Measurements from ENCODE around the gene RAB28. TPM values are rescaled to one million over a fixed set of nuclear protein-coding genes. Genes with fewer than 3 reads are reported as not detected.

The RAB28 gene
- total and polyA plus RNA-seq, 2 of the 8 experiments (the other 6 are each of a cell fraction or from before 2014, with no cell fraction given) = 16.0 to 18.7 TPM

GRCh38 chr4:13365195-13365594, 118.9 kb downstream of the RAB28 start:
- H3K9me3 ChIP-seq (ENCODE audit: insufficient read depth in 2 of 2, low read depth in 1 of 2, low read length in 1 of 2) = no peaks in the 10 kb centered on the region
- H4K20me1 ChIP-seq (replicated peaks in 1 of 2; ENCODE audit: control insufficient read depth in 1 of 2, insufficient read depth in 2 of 2, low read length in 2 of 2) = no peaks in the 10 kb centered on the region
- H4K91ac ChIP-seq (replicated peaks; ENCODE audit: insufficient read length, low read length) = no peak overlapping the region
- no peaks in the 10 kb centered on the region for H3K79me2 ChIP-seq (ENCODE audit: control insufficient read depth in 1 of 2, insufficient read depth in 2 of 2, low read length in 2 of 2)
- no peak overlapping the region for H2AK5ac ChIP-seq (ENCODE audit: low read depth, low read length)
- no peak overlapping the region for H2BK120ac ChIP-seq (replicated peaks; ENCODE audit: low read depth, low read length)
- DNase-seq (ENCODE audit: low read depth in 1 of 2, low spot score in 2 of 2) = no peak
- 87% methylated on average over 3 of the region's 3 CpGs; no CpG with 5 or more reads in 1 of the 2 experiments for WGBS, 2 experiments (ENCODE audit: extremely low coverage in 1 of 2, insufficient coverage in 1 of 2, insufficient read length in 1 of 2, insufficient replicate concordance in 2 of 2, low coverage in 1 of 2, low lambda C conversion rate in 2 of 2, missing lambda C conversion rate in 1 of 2)
- no peak overlapping the region for H3K4me2 ChIP-seq (ENCODE audit: insufficient read depth in 1 of 2, low read depth in 2 of 2, low read length in 2 of 2)
- H3K18ac ChIP-seq (ENCODE audit: extremely low read depth, low read length) = no peak overlapping the region
- CTCF ChIA-PET (ENCODE audit: partially characterized antibody) = no interaction called here
- H2AFZ ChIP-seq (ENCODE audit: low read length) = no peak overlapping the region
- FAIRE-seq = no peak
- H3K23me2 ChIP-seq (ENCODE audit: low read depth, low read length) = no peaks in the 10 kb centered on the region
- H4K8ac ChIP-seq (ENCODE audit: extremely low read depth, insufficient read depth, low read length) = no peak overlapping the region
- no peak overlapping the region for H2BK12ac ChIP-seq (ENCODE audit: low read depth, low read length)
- no peaks in the 10 kb centered on the region for H3K4me1 ChIP-seq (replicated peaks in 1 of 4; ENCODE audit: control insufficient read depth in 3 of 4, insufficient read depth in 4 of 4, low read length in 3 of 4)
- H3K79me1 ChIP-seq (ENCODE audit: low read depth, low read length) = no peaks in the 10 kb centered on the region
- no peak overlapping the region for H2BK20ac ChIP-seq (ENCODE audit: low read length)
- H3K4ac ChIP-seq (replicated peaks; ENCODE audit: insufficient read length, low read depth, low read length) = no peak overlapping the region
- no peaks in the 10 kb centered on the region for H3K36me3 ChIP-seq (ENCODE audit: control insufficient read depth in 2 of 4, insufficient read depth in 4 of 4, low read length in 3 of 4)
- H2BK15ac ChIP-seq (ENCODE audit: low read length) = no peak overlapping the region
- H3K27ac ChIP-seq (ENCODE audit: low read depth, low read length) = no peak overlapping the region
- H3K14ac ChIP-seq (ENCODE audit: insufficient read length) = no peak overlapping the region
- H2BK5ac ChIP-seq (ENCODE audit: low read depth, low read length) = no peak overlapping the region
- no peak overlapping the region for H3K4me3 ChIP-seq (ENCODE audit: extremely low read depth in 1 of 4, insufficient read depth in 2 of 4, low read depth in 3 of 4, low read length in 4 of 4)
- no peak overlapping the region for H3K9ac ChIP-seq (replicated peaks in 1 of 4; ENCODE audit: extremely low read depth in 1 of 4, low read depth in 3 of 4, low read length in 3 of 4)
- H3K23ac ChIP-seq (ENCODE audit: insufficient read length) = no peak overlapping the region
- H4K5ac ChIP-seq (ENCODE audit: insufficient read length, low read depth, low read length) = no peak overlapping the region
- H3K27me3 ChIP-seq (replicated peaks in 1 of 4; ENCODE audit: control insufficient read depth in 3 of 4, extremely low read depth in 1 of 4, insufficient read depth in 3 of 4, low read length in 3 of 4) = no peaks in the 10 kb centered on the region
- no peak overlapping the region for H3K56ac ChIP-seq (replicated peaks; ENCODE audit: insufficient read length, low read depth, low read length)
- POLR2A ChIA-PET (ENCODE audit: partially characterized antibody) = interaction anchor here (0.6 kb wide), 1 partner anchor 25 kb away, joined by 3 read pairs; no protein-coding TSS in a partner anchor
- TF ChIP-seq POU5F1 (IDR thresholded peaks at IDR 0.05; ENCODE audit: low read depth, low read length) (no peak), RXRA (IDR thresholded peaks at IDR 0.05; ENCODE audit: insufficient read depth, low read depth, low read length) (no peak), USF2 (IDR thresholded peaks at IDR 0.05; ENCODE audit: low read length) (no peak), SIX5 (IDR thresholded peaks at IDR 0.05; ENCODE audit: low read depth, low read length) (no peak), BCL11A (IDR thresholded peaks at IDR 0.05; ENCODE audit: low read depth in 2 of 2, low read length in 2 of 2) (no peak), JUN (IDR thresholded peaks at IDR 0.05; ENCODE audit: low read depth, low read length) (no peak), NANOG (IDR thresholded peaks at IDR 0.05; ENCODE audit: insufficient read depth, low read depth, low read length, poor library complexity, severe bottlenecking) (no peak), ATF3 (IDR thresholded peaks at IDR 0.05; ENCODE audit: insufficient read depth, low read depth, low read length) (no peak), CTCF (IDR thresholded peaks at IDR 0.05; ENCODE audit: control extremely low read depth in 1 of 3, insufficient read depth in 1 of 3, low read depth in 1 of 3, low read length in 3 of 3) (no peak), MAFK (IDR thresholded peaks at IDR 0.05; ENCODE audit: low read depth, low read length) (no peak)

Data from H1 (cell line).